Activated effector memory CD4-positive, alpha-beta T cell treated with Interleukin-2 at 50 U/mL for 16 hours (primary cell): ENCODE measurements around the gene MAPT.

Source experiments
- DNase-seq: peaks from one replicate; pipeline ENCODE4 v3.0.0-alpha.2; 2020

The MAPT gene

GRCh38 chr17:45975640-45976295 is 81.4 kb downstream of the MAPT start:
- DNase-seq: no peak

DNA sequence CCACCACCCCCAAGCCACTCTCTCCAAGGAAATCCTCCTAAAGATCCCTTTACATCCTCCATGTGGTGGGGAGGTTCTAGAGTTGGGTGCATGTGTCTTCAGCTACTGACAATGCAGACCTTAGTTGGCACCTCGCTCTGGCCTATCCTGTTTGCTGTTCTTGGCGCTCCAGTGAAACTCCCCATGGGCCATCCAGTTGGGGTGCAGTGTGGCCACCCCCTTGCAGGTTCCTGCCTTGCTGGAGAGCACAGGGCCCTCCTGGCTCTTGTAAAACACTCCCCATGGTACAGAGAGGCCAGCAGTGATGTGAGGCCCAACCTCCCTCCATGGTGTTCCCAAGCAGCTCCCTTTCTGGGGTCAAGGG is 82.0 kb downstream of the MAPT start:
- no peak for DNase-seq

DNA sequence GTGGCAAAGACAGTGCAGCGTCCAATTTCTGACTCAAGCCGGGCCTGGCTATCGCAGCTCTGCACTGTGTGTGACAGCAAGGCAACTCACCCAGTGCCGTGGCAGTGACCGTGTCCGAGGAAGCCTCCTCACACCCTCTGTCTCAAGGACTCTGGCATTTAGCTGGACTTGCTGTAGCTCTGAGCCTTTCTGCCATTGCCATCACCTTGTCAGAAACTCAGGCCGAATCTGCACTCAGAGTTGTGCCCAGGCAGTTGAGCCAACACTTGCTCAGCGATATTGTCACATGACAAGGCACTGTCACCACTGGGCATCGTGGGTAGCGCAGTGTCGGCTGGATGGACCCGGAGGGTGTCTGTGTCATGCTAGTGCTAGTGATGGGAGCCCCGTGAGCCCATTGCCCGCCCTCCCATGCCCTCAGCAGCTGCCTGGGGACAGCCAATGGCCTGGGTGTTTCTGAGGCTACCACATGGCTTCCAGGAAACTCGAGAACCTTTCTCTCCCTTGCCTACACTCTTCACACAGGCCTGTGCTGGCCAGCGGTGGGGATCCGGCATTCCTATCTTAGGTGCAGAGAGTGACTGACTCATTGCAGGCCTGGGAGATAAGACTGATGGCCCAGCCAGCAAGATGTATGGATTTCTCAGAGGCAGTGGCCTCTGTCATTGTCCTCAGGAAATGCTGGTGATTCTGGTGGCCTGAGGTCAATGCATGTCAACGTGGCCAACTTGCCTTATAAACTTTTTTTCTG is 82.6 kb downstream of the MAPT start:
- no peak for DNase-seq

- DNase-seq: no peak
Observed at GRCh38 chr17:45977506-45977824, 83.1 kb downstream of the MAPT start.

DNA sequence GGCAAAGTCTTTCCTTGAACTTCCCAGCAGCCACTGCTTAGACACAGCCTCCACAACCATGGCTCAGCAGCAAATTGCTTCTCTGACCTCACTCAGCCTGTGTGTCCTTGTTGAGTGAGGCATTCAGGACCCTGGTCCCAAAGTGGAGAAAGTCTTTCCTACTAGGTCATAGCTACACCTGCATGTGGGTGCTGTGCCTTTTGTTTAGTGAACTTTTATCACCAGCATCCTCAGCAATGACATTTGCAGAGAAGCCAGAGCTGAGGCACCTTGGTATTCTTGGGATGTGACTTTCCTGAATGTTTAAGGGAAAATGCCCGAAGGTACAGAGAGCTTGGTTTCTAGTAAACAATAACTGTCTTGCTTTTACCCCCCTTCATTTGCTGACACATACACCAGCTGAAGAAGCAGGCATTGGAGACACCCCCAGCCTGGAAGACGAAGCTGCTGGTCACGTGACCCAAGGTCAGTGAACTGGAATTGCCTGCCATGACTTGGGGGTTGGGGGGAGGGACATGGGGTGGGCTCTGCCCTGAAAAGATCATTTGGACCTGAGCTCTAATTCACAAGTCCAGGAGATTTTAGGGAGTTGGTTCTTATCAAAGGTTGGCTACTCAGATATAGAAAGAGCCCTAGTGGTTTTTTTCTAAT is 83.7 kb downstream of the MAPT start:
- no peak for DNase-seq

- DNase-seq: no peak
Observed at GRCh38 chr17:45979137-45979536, 84.8 kb downstream of the MAPT start.

GRCh38 chr17:45980855-45981254 is 86.5 kb downstream of the MAPT start:
- DNase-seq: no peak

- DNase-seq: no peak
Observed at GRCh38 chr17:45981306-45981705, 87.0 kb downstream of the MAPT start.

GRCh38 chr17:45982791-45983613 is 88.6 kb downstream of the MAPT start:
- no peak for DNase-seq

- no peak for DNase-seq
Observed at GRCh38 chr17:45983614-45984310, 89.4 kb downstream of the MAPT start.

GRCh38 chr17:45984368-45984767 is 90.0 kb downstream of the MAPT start:
- no peak for DNase-seq

GRCh38 chr17:45985447-45985846 is 91.1 kb downstream of the MAPT start:
- no peak for DNase-seq

- DNase-seq: no peak
Observed at GRCh38 chr17:45986056-45986455, 91.7 kb downstream of the MAPT start.

DNA sequence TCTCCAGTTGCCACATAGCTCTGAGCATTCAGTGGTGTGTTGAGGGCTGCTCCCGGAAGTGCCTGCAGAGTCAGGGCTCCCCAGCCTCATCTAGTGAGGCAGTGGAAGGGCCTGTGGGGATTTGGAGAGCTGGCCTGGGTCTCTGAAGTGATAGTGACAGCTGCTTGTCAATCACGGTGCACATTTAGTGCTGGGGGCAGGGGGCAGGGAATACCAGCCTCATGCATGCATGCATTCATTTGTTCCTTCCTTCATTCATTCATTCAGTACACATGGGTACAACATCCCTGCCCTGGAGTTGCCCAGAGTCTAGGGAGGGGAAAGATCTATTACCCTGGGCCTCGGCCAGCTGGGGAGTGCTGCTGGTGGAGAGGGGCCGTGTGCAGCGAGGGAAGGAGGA is 93.4 kb downstream of the MAPT start:
- DNase-seq: no peak

- no peak for DNase-seq
Observed at GRCh38 chr17:45989759-45990158, 95.4 kb downstream of the MAPT start.

- DNase-seq: no peak
Observed at GRCh38 chr17:45990886-45991285, 96.5 kb downstream of the MAPT start.

DNA sequence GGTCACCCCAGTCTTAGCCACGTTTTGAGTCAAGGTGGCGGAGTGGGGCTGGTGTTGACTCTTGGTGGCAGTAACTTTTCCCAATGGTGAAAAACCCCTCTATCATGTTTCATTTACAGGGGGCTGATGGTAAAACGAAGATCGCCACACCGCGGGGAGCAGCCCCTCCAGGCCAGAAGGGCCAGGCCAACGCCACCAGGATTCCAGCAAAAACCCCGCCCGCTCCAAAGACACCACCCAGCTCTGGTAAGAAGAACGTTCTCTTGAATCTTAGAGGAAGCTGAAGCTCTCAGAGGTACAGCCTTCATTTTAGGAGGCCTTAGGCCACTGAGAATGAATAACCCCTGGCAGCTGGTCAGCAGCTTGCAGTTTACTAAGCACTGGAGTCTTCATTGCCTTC is 97.0 kb downstream of the MAPT start:
- DNase-seq: no peak

GRCh38 chr17:45992175-45992574 is 97.8 kb downstream of the MAPT start:
- DNase-seq: no peak

DNA sequence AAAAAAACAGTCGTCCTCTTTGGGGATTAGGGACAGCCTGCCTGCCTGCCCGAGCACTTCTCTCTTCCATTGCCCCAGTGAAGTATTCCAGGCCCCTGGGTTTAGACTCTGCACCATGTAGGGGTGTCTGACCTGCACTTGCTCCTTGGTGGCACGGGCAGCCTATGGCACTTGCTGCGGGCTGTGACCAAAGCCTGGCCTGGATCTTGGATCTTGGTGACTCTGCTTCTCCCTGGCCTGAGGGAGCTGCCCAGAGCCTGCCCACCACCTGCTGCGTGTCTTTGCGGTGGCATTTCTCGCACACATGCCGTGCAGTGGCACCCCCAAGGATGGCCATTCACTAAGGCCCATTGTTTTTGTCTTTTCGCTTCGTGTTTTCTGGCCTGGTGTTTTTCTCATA is 98.5 kb downstream of the MAPT start:
- DNase-seq: no peak

- DNase-seq: no peak
Observed at GRCh38 chr17:45993962-45994627, 99.7 kb downstream of the MAPT start.

DNA sequence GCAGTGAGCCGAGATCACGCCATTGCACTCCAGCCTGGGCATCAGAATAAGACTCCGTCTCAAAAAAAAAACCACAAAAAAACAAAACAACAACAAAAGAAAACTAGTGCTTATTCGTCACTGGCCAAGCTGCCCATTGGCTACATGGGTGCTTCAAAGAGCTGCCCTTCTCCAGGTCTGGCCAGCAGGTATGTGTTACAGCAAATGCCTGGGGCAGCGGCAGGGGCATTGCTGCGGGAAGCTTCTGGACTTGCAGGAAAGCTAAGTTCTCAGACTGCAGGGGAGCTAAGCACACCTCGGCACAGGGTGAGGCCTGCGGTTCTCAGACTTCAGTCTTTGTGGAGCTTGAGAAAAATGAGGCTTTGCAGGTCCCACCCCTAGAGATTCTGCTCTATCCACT is 100.6 kb downstream of the MAPT start:
- DNase-seq: no peak

- no peak for DNase-seq
Observed at GRCh38 chr17:45995627-45996270, 101.4 kb downstream of the MAPT start.
